ENCODE results near the gene NDRG2.

NDRG2 gene

GRCh38 chr14:21024585-21025370 lies at the start of gene NDRG2:
NDRG2 (minus strand) TSS chr14:21025061; CDS start chr14:21023315, 1,746 bp downstream.
- peak; percentile 76 for DNase-seq (ENCODE audit: low spot score)

GRCh38 chr14:21073921-21074320 lies 49.1 kb upstream of the NDRG2 start:
- no peak for DNase-seq (ENCODE audit: low spot score)

GRCh38 chr14:21072781-21073339 lies 48.0 kb upstream of the NDRG2 start:
- no peak for DNase-seq (ENCODE audit: low spot score)

GRCh38 chr14:21072031-21072473 lies 47.2 kb upstream of the NDRG2 start:
- no peak for DNase-seq (ENCODE audit: low spot score)

GRCh38 chr14:21071225-21072030 lies 46.6 kb upstream of the NDRG2 start:
- peak; percentile 55 for DNase-seq (ENCODE audit: low spot score)

- peak; percentile 22 for DNase-seq (ENCODE audit: low spot score)
These were observed 45.9 kb upstream of the NDRG2 start for GRCh38 chr14:21070610-21071224.

GRCh38 chr14:21070083-21070609 lies 45.3 kb upstream of the NDRG2 start, which contains the start of gene ARHGEF40:
ARHGEF40 (plus strand) TSS chr14:21070304; CDS start chr14:21070397, 93 bp downstream.
- no peak for DNase-seq (ENCODE audit: low spot score)

- DNase-seq (ENCODE audit: low spot score) = peak; percentile 34
These were observed 44.7 kb upstream of the NDRG2 start for GRCh38 chr14:21069388-21070082.

- DNase-seq (ENCODE audit: low spot score) = peak; percentile 79
These were observed 43.9 kb upstream of the NDRG2 start for GRCh38 chr14:21068521-21069387.

- no peak for DNase-seq (ENCODE audit: low spot score)
These were observed 42.1 kb upstream of the NDRG2 start for GRCh38 chr14:21066882-21067502.

- no peak for DNase-seq (ENCODE audit: low spot score)
These were observed 38.6 kb upstream of the NDRG2 start for GRCh38 chr14:21063479-21063878.

GRCh38 chr14:21061347-21061668 lies 36.4 kb upstream of the NDRG2 start:
- no peak for DNase-seq (ENCODE audit: low spot score)

GRCh38 chr14:21060614-21061346 lies 35.9 kb upstream of the NDRG2 start:
- no peak for DNase-seq (ENCODE audit: low spot score)

GRCh38 chr14:21059842-21060613 lies 35.2 kb upstream of the NDRG2 start:
- DNase-seq (ENCODE audit: low spot score) = no peak

GRCh38 chr14:21058903-21059302 lies 34.0 kb upstream of the NDRG2 start:
- no peak for DNase-seq (ENCODE audit: low spot score)

GRCh38 chr14:21057803-21058675 lies 33.2 kb upstream of the NDRG2 start, which contains the start of gene RNASE8:
RNASE8 (plus strand) TSS chr14:21057822; CDS start chr14:21057893, 71 bp downstream.
- DNase-seq (ENCODE audit: low spot score) = no peak

GRCh38 chr14:21056520-21057163 lies 31.8 kb upstream of the NDRG2 start:
- DNase-seq (ENCODE audit: low spot score) = no peak
